HFF-Myc (cell line): ENCODE results near the gene SH2D2A.

Experiments used
- DNase-seq: peaks from one replicate; pipeline ENCODE4 v3.0.0-alpha.2; 2011; ENCODE audit warnings: low read depth; ENCODE audit errors: extremely low read depth
- H3K4me3 ChIP-seq: replicated peaks from 2 replicates; pipeline ENCODE4 v1.5.1; 2011; ENCODE audit warnings: low read depth, mild to moderate bottlenecking, control low read depth, low read length
- CTCF ChIP-seq: IDR thresholded peaks from 2 replicates; pipeline ENCODE4 v1.5.1; 2012; ENCODE audit warnings: mild to moderate bottlenecking, low read depth, low read length, control low read depth; ENCODE audit errors: missing control alignments

The SH2D2A gene

GRCh38 chr1:156844638-156845037, 28.0 kb upstream of the SH2D2A start:
- DNase-seq, result no peak
- no peak for TF ChIP-seq CTCF
- no peak overlapping the region for H3K4me3 ChIP-seq

GRCh38 chr1:156844102-156844501, 27.5 kb upstream of the SH2D2A start:
- no peak for TF ChIP-seq CTCF
- no peak overlapping the region for H3K4me3 ChIP-seq

GRCh38 chr1:156842618-156843300, 26.1 kb upstream of the SH2D2A start:
- no peak for DNase-seq
- no peak overlapping the region for H3K4me3 ChIP-seq
- no peak for TF ChIP-seq CTCF

More at GRCh38 chr1:156844102-156844501, 27.5 kb upstream of the SH2D2A start:
- no peak for DNase-seq

GRCh38 chr1:156841295-156841855, 24.7 kb upstream of the SH2D2A start:
- H3K4me3 ChIP-seq, result no peak overlapping the region
- no peak for TF ChIP-seq CTCF
- no peak for DNase-seq

GRCh38 chr1:156840898-156841279, 24.2 kb upstream of the SH2D2A start:
- TF ChIP-seq CTCF, result no peak
- H3K4me3 ChIP-seq, result no peak overlapping the region
- no peak for DNase-seq

GRCh38 chr1:156840186-156840897, 23.7 kb upstream of the SH2D2A start:
- no peak for DNase-seq
- H3K4me3 ChIP-seq, result no peak overlapping the region
- TF ChIP-seq CTCF, result no peak
